Heart left ventricle (tissue), 13 donors: ENCODE measurements around the gene GATA3.

Source experiments
- CTCF ChIP-seq, 12 donors: fragments of 200-600 bp; sonication (generic) in 4 of 12; IDR thresholded peaks; one replicate each; pipeline versions ENCODE4 v1.5.0 to v1.8.0; 2018 to 2022; ENCODE audit warnings: antibody characterized with exemption in 12 of 12, mild to moderate bottlenecking in 5 of 12
- POLR2A ChIP-seq, 2 donors: fragments of 450-650 bp; IDR thresholded peaks; one replicate each; pipeline ENCODE4 v1.6.1; 2017; ENCODE audit warnings: antibody characterized with exemption in 2 of 2, mild to moderate bottlenecking in 2 of 2, moderate library complexity in 2 of 2
- donor health status: ischemic (EF 13 %, LVEDD 7.1; RV severe dilation, severe dysfunction).
- donor health status: DM: no; HTN: yes; CAD: no.
- donor health status: DM: no; HTN: no; CAD: no.
- donor health status: ischemic (EF 25% LVEDD 6.9; RV normal size, moderate dysfunction).
- donor health status: ischemic (EF 25% LVEDD 5.7; RV mildly dilated, moderate dysfunction).
- donor health status: ischemic (EF 35%, LVEDD 5.7; RV mildly dilated, moderate dysfunction).
- donor health status: nonischemic (EF 11% LVEDD 7.7; RV severe dilation, severe dysfunction).
- donor health status: DM: yes; HTN: yes; CAD: no.
- donor health status: PGD.
- donor health status: ischemic (EF 29% LVEDD 5.4; RV normal size, mild dysfunction).
- donor health status: nonischemic (EF 23%, LVEDD 6.1; RV moderate dilation, normal function).

- TF ChIP-seq POLR2A (IDR thresholded peaks at IDR 0.05) = no peak
- TF ChIP-seq CTCF (IDR thresholded peaks at IDR 0.05) = no peak
Observed at GRCh38 chr10:8104721-8105120, 50.2 kb downstream of the GATA3 start.
